ENCODE results near the gene ARHGEF10L. TPM values are rescaled to one million over a fixed set of nuclear protein-coding genes. Genes with fewer than 3 reads are reported as not detected.

Gene ARHGEF10L
- total RNA-seq, 1 experiment from 2014 or later = 3.8 TPM

DNA sequence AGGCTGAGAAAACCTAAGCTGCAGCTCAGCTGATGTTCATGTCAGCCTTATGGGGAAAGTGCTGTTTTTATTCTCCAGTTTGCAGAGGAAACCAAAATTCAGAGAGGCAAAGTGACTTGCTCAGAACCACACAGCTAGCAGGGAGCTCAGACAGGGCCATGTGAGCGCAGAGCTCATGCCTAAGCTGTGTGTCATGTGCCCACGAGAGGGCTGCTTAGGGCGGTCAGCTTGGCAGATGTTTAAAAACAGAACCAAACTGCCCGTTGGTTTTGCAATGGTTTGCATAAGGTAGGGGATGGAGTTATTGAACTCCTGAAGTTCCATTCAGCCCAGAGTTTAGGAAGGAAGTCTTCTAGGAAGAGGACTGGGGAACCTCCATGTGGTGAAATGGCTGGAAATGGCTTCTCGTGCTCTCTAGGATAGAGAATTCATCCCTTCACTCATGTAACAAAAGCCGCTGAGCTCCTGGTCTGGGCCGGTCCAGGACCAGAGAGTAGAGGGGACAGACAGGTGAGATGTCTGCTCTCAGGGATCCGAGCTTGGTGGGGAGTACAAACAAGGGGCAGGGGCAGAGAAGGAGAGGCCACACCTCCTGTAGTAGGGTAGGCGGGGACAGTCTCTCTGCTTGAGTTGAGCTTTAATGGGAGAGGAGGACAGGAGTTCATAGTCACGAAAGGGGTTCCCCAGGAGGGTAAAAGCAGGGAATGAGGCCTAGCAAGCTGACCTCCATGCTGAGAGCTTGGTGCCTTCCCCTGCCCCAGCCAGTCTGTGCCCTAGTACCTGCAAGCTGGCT, 46.9 kb downstream of the ARHGEF10L start:
- no peak for DNase-seq (ENCODE audit: extremely low read depth, low read depth)

DNA sequence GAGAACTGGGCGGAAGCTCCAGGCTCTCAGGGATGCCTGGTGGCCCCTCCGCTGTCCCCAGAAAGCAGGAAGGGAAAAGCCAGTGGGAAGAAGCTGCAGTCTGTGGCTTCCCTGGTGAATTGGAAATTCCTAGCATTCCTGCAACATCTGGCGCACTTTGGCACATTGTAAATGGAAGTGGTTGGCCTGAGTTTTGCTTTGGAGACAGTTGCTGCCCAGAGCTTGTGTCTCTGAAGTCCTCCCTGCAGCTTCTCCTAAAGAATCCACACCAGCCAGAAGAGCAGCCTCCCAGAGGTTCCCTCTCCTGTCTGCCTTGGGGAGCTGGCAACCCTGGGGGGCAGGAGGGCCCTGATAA, 48.2 kb downstream of the ARHGEF10L start:
- DNase-seq (ENCODE audit: extremely low read depth, low read depth) = no peak

- no peak for DNase-seq (ENCODE audit: extremely low read depth, low read depth)
Observed at GRCh38 chr1:17588048-17588871, 48.8 kb downstream of the ARHGEF10L start.

DNA sequence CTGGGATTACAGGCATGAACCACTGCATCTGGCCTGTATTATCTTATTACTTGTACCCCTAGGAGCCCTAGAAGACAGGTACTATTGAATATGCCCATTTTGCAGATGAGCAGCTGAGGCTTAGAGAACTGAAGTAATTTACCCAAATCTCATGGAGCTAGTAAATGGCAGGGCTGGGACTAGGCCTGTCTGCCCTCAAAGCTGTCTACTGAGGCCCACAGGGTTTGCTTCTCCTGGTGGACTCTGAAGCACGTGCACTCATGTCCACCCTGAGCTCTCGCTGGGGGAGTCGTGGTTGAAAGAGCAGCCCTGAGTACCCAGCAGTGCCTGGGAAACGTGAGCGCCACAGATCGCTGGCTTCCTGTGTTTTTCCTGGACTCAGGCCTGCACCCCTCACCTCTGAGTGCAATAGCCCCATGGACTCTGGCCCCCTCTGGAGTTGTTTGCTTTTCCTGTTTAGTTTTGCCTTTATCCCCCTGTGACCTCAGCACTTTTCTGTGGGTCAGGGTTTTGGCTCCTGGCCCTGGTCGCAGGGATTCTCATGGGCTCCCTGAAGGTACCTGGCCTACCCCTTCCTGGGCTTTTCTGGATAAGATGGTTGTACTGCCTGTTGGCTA, 52.4 kb downstream of the ARHGEF10L start:
- no peak for DNase-seq (ENCODE audit: extremely low read depth, low read depth)

DNA sequence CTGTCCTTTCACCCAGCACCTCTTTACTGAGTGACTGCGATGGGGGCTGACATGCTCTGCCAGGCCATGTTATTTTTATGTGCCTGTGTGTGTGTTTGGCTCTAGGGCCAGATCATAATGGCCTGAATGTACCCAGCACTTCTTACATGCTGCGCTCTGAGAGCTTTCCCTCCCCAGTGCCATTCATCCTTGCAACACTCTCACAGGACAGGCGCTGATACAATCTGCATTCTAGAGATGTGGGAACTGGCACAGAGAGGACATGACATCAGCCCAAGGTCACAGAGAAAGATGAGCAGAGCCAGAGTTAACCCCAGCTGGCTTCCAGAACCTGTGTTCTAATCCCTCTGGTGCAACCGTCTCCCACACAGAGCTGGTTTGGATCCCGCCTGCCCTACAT, 54.5 kb downstream of the ARHGEF10L start:
- DNase-seq (ENCODE audit: extremely low read depth, low read depth) = no peak

DNA sequence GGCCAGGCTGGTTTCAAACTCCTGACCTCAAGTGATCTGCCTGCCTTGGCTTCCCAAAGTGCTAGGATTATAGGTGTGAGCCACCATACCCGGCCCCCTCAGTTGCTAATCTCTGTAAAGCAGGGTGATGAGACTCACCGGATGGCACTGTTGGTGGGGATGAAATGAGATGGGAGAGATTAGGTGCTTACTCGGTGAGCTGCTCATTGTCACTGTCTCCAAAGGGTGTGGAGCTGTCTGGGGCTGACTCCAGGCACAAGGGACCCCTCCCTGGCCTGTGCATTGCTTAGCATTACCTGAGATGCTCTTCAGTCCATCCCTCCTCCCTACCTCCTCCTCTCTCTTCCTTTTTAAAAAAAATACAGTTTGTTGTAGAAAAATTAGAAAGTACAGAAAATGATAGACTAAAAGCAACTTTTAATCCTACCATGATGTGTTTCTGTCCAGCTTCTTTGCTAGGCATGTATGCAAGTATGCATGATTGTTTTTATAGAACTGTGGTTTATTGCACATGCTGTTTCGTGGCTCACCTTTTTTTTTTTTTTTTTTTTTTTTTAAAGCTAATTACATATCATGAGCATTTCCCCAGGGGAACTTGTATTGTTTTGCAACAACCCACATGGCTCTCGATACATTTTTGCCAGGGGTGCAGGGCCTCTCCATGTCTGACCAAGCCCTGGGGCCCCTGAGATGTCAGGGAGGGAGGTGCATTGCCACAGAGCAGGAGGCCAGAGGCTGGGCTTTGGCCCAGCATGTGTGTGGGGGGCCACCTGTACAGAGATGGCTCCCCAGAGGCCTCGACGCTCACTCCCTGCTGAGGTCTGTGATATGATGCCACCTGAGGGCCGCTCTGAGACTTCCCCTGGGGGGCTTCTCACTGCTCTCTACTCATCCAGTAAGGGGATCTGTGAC, 55.4 kb downstream of the ARHGEF10L start:
- no peak for DNase-seq (ENCODE audit: extremely low read depth, low read depth)

DNA sequence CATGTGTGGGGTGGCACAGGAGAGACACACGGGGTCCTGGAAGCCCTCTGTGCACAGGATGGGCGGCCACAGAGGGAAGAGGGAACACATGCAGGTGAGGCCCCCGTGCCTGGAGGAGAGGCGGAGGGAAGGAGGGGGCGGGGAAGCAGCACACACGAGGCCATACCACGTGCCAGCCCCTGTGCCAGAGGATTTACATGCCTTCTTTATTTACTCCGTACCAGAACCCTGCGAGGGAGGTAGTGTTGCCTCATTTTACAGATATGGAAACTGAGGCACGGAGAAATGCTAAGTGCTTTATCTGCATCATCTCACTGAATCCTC, 56.1 kb downstream of the ARHGEF10L start:
- DNase-seq (ENCODE audit: extremely low read depth, low read depth) = no peak

- no peak for DNase-seq (ENCODE audit: extremely low read depth, low read depth)
Observed at GRCh38 chr1:17596186-17596585, 56.7 kb downstream of the ARHGEF10L start.

DNA sequence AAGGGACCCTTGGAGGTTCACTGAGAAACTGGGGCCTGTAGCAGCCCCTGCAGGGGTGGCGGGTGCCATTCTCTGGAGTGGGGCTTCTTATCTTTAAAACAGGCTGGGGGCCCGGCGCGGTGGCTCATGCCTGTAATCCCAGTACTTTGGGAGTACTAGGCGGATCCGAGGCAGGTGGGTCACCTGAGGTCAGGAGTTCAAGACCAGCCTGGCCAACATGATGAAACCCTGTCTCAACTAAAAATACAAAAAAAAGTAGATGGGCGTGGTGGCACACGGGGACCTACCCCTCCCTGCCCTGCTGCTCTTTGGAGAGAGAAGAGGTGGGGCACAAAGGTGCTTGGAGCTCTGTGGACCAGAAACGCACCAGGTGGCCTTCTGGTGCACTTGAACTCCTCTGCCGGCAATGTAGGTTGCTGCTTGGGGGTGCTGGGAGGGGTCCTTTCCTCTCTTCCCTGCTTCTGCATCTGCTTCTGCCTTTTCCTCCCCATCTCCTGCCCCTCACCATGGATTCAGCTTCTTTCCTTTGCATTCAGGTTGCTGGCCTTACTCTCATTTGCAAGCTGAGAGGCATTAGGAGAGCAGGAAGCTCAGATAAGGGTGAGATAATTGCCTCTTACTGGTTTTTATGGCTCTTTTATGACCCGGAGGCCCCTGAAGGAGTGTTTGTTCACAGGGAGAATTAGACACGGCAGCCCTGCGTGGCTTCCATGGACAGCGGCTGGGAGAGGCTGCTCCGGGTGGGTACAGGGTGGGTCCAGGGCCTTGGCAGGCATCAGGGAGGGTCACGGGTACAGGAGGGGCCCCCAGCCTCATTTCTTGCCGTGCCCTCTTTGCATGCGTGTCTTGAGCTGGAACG, 57.4 kb downstream of the ARHGEF10L start:
- no peak for DNase-seq (ENCODE audit: extremely low read depth, low read depth)

DNA sequence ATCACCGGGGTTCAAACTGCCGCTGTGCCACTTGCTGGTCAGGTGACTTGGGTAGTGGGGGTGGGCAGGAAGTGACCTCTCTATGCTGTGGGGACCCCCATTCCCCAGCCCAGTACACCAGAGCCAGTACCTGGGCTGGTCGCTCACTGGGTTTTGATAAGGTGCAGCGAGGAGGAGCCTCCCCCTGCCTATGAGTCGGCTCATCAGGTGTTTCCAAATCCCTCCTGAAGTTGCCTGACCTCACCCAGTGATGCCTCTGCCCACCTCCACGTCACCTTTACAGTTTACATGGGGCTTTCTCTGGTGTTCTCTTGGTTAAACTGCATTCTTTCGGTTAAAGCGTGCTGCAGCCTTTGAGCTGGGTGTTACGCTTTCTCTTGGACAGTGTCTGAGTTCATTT, 58.2 kb downstream of the ARHGEF10L start:
- DNase-seq (ENCODE audit: extremely low read depth, low read depth) = no peak

GRCh38 chr1:17598251-17598650, 58.8 kb downstream of the ARHGEF10L start:
- no peak for DNase-seq (ENCODE audit: extremely low read depth, low read depth)

- no peak for DNase-seq (ENCODE audit: extremely low read depth, low read depth)
Observed at GRCh38 chr1:17599291-17599953, 59.9 kb downstream of the ARHGEF10L start.

DNA sequence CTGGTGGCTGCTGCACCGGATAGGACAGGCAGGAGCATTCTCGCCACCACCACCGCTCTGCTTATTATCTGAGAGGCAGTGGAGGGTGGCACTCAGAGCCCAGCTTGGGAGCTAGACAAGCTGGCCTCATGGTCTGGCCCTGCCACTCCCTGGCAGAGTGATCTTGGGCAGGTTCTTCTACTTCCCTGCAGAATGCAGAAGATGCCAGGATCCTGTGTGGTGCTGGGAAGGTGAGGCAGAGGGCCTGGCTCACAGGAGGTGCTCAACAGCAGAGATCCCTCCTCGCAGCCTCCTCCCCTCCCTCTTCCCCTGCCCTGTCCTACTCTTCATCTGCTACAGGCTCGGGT, 60.4 kb downstream of the ARHGEF10L start:
- DNase-seq (ENCODE audit: extremely low read depth, low read depth) = no peak

DNA sequence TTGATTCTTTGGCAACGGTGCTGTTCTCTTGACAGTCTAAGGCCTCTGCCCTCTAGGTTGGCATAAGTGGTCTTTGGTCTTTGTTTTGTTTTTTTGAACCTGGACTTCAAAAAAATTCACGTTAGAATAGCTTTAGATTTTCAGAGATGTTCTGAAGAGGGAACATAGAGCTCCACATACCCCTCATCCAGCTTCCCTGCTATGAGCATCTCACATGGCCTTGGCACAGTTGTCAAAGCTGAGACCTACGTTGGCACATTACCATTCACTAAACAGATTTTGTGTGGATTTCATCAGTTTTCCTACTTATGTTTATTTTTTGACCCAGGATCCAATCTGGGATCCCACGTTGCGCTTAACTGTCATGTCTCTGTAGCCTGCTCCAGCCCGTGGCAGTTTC, 60.8 kb downstream of the ARHGEF10L start:
- no peak for DNase-seq (ENCODE audit: extremely low read depth, low read depth)

DNA sequence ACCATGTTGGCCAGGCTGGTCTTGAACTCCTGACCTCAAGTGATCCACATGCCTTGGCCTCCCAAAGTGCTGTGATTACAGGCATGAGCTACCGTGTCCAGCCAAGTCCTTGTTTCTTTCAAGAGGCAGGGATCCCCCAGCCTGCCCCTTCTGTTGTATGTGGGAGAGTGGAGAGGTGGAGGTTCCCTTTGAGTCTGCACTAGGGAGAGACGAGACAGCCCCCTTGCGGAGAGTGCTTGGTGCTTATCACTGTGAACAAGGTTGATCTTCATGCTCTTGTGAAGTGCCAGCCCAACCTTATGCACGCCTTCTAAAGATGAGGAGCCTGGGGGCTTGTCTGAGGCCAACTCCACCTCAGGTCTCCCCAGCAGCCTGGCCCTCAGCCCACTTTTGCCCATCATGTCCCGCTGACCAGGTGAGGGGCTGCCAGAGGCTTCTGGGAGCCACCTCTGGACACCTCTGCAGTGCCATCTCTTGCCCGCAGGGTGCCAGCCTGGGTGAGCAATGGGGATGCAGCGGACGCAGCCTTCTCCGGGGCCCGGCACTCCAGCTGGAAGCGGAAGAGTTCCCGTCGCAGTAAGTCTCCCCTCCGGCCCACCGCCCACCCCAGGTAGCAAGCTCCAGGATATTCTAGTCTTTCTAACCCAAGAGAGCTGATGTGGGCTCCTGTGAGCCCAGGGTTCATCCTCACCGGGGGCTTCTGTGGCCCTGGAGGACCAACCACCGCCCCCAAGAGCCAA, 62.3 kb downstream of the ARHGEF10L start:
- no peak for DNase-seq (ENCODE audit: extremely low read depth, low read depth)

DNA sequence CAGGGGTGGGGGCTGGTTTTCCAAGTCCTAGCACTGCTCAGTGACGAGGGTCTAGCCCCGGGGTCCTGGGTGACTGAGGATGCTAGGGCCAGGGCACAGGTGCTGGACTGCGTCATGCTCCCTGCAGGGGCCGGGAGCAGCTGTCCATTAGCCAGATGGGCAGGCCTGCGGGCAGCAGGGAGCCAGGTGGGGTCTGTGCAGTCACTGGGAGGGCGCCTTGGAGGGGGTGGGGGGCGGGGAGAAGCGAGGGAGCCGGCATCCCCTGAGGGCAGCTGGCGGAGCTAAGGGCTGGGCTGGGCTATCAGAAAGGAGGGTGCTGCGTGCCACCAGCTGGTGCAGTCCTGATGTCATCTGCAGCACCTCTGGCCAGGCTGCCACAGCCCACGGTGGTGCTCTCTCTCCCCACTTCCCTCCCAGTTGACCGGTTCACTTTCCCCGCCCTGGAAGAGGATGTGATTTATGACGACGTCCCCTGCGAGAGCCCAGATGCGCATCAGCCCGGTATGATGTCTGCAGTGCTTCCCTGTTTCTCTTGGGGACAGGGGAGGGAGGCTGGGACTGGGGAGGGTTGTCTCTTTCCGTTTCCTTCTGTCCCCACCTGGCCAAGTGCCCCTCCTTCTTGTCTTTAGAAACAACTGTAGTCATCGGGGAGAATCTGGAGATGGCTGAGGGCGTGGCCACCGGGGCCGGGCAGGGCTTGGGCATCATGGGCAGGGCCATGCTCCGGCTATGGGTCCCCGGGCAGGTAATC, 63.8 kb downstream of the ARHGEF10L start:
- no peak for DNase-seq (ENCODE audit: extremely low read depth, low read depth)

GRCh38 chr1:17605582-17606344, 66.3 kb downstream of the ARHGEF10L start:
- no peak for DNase-seq (ENCODE audit: extremely low read depth, low read depth)

Data from NCI-H460 (cell line).